Heart left ventricle (tissue), 16 donors: ENCODE results near the gene PAQR5. TPM values are rescaled to one million over a fixed set of nuclear protein-coding genes. Genes with fewer than 3 reads are reported as not detected.

Experiments
- ATAC-seq, 4 donors: fragments of 200-7000 bp; cut with Tn5 transposase; one replicate each; pipeline ENCODE4 v1.9.1; 2020 to 2022; ENCODE audit warnings: moderate library complexity in 4 of 4, mild to moderate bottlenecking in 3 of 4, moderate number of reproducible peaks in 1 of 4
- DNase-seq, 5 donors: peaks; one replicate each; pipeline ENCODE4 v3.0.0-alpha.2; 2020
- H3K27ac ChIP-seq, 12 donors: fragments of 200-600 bp; sonication (generic) in 4 of 12; one replicate each; pipeline versions ENCODE4 v1.5.0 to v1.8.0; 2016 to 2022; ENCODE audit warnings: mild to moderate bottlenecking in 2 of 12
- H3K27me3 ChIP-seq, 9 donors: fragments of 200-600 bp; sonication (generic) in 2 of 9; one replicate each; pipeline versions ENCODE4 v1.5.1 to v1.8.0; 2016 to 2022; ENCODE audit warnings: mild to moderate bottlenecking in 3 of 9
- H3K36me3 ChIP-seq, 9 donors: fragments of 200-600 bp; sonication (generic) in 2 of 9; one replicate each; pipeline versions ENCODE4 v1.5.0 to v1.8.0; 2018 to 2022; ENCODE audit warnings: mild to moderate bottlenecking in 2 of 9
- H3K4me1 ChIP-seq, 12 donors: fragments of 200-600 bp; sonication (generic) in 4 of 12; one replicate each; pipeline versions ENCODE4 v1.5.0 to v1.8.0; 2016 to 2022; ENCODE audit warnings: mild to moderate bottlenecking in 3 of 12
- H3K4me3 ChIP-seq, 12 donors: fragments of 200-600 bp; sonication (generic) in 4 of 12; one replicate each; pipeline versions ENCODE4 v1.5.0 to v1.8.0; 2017 to 2022; ENCODE audit warnings: mild to moderate bottlenecking in 9 of 12, moderate library complexity in 4 of 12
- H3K9me3 ChIP-seq, 12 donors: fragments of 200-600 bp; sonication (generic) in 4 of 12; one replicate each; pipeline versions ENCODE4 v1.5.0 to v1.8.0; 2016 to 2022; ENCODE audit warnings: mild to moderate bottlenecking in 1 of 12
- POLR2A ChIP-seq, 2 donors: fragments of 450-650 bp; IDR thresholded peaks; one replicate each; pipeline ENCODE4 v1.6.1; 2017; ENCODE audit warnings: antibody characterized with exemption in 2 of 2, mild to moderate bottlenecking in 2 of 2, moderate library complexity in 2 of 2
- WGBS, 4 donors: extraction: QIAGEN DNeasy Blood & Tissue Kit in 2 of 4; methylation state at CpG; one replicate each; pipeline versions ENCODE4 v1.1.5 to v1.1.7; 2013 to 2018; 5-methylcytosine and 5-hydroxymethylcytosine counted together
- intact Hi-C, 10 donors: fragments of 100-400 bp; cut with DNase I; formaldehyde crosslinking; loops; one replicate each; pipeline versions ENCODE4 v1.11.1 to v1.14.2; 2022
- polyA plus RNA-seq, 2 donors: library from polyadenylated mRNA; stranded (reverse); fragments of 200-250 nt; gene quantifications; one replicate each; pipeline ENCODE4 v1.2.3, GENCODE V29; 2013
- total RNA-seq, 9 donors: library from RNA; depleted of rRNA in 2 of 9; stranded (reverse); fragments of >200 nt in 2 of 9; fragmentation: NEBNext Ultra II Directional in 3 of 9; extraction: Animal tissue kit (Norgen Biotek cat#: 25700) in 3 of 9; gene quantifications; one replicate each; pipeline versions ENCODE4 v1.1.0 to v1.2.4, GENCODE V29; 2016 to 2023
- TF ChIP-seq, protein P1 (sequence below), 12 donors: fragments of 200-600 bp; sonication (generic) in 4 of 12; IDR thresholded peaks; one replicate each; pipeline versions ENCODE4 v1.5.0 to v1.8.0; 2018 to 2022; ENCODE audit warnings: antibody characterized with exemption in 12 of 12, mild to moderate bottlenecking in 5 of 12
- donor health status: ischemic (EF 13 %, LVEDD 7.1; RV severe dilation, severe dysfunction).
- donor health status: healthy with polysubstance abuse.
- donor health status: DM: no; HTN: yes; CAD: no.
- donor health status: DM: no; HTN: no; CAD: no.
- donor health status: ischemic (EF 25% LVEDD 6.9; RV normal size, moderate dysfunction).
- donor health status: ischemic (EF 25% LVEDD 5.7; RV mildly dilated, moderate dysfunction).
- donor health status: healthy.
- donor health status: DM: yes; HTN: yes; CAD: no.
- donor health status: ischemic (EF 35%, LVEDD 5.7; RV mildly dilated, moderate dysfunction).
- donor health status: nonischemic (EF 11% LVEDD 7.7; RV severe dilation, severe dysfunction).
- donor health status: DM: yes; HTN: yes; CAD: no.
- donor health status: PGD.
- donor health status: ischemic (EF 29% LVEDD 5.4; RV normal size, mild dysfunction).
- donor health status: nonischemic (EF 23%, LVEDD 6.1; RV moderate dilation, normal function).

Gene PAQR5
- total and polyA plus RNA-seq, 11 donors, result 0.27 to 1.6 (median 1.1) TPM

DNA sequence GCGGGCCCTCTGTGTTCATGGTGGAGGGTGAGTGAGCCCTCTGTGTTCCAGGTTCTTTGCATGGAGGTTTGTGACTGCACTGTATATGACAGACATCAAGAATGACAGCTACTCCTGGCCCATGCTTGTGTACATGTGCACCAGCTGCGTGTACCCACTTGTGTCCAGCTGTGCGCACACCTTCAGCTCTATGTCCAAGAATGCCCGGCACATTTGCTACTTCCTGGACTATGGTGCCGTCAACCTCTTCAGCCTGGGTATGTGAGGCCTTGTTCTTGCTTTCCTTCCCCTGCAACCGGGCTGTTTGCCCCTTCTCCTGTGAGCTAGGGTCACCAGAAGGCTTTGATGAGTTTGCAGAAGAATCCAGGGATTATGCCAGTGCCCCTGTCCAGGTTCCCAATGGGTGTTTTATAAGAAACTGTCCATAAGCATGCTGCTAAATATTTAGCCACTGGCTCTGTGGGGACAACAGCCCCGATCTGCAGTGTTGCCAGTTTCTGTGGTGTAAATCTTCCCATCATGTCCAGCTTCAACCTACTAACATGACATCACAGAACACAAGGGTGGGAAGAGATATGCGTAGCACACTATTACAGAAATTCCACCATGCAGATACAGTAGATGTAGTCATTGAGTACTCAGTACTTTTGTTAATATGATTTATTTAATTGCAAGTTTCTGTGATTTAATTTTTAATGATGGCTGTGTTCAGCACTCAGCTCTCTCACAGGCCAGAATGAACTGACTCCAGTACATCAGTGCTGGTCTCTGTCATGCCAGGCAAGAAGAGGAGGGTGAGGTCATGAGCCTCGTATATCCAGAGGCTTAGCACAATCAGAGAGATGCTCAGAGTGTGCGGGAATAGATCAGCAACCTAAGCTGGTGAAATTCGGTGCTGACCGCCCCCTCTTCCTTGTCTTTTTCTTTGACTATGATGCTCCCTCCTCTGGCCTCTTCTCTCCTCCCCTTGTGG lies 86.2 kb downstream of the PAQR5 start:
- DNase-seq, result peak in 1 of 5 donors; percentile 12
- TF ChIP-seq POLR2A (IDR thresholded peaks at IDR 0.05), result no peak
- TF ChIP-seq, protein P1, sequence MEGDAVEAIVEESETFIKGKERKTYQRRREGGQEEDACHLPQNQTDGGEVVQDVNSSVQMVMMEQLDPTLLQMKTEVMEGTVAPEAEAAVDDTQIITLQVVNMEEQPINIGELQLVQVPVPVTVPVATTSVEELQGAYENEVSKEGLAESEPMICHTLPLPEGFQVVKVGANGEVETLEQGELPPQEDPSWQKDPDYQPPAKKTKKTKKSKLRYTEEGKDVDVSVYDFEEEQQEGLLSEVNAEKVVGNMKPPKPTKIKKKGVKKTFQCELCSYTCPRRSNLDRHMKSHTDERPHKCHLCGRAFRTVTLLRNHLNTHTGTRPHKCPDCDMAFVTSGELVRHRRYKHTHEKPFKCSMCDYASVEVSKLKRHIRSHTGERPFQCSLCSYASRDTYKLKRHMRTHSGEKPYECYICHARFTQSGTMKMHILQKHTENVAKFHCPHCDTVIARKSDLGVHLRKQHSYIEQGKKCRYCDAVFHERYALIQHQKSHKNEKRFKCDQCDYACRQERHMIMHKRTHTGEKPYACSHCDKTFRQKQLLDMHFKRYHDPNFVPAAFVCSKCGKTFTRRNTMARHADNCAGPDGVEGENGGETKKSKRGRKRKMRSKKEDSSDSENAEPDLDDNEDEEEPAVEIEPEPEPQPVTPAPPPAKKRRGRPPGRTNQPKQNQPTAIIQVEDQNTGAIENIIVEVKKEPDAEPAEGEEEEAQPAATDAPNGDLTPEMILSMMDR (IDR thresholded peaks at IDR 0.05), result no peak
- Histone ChIP-seq H3K4me3 (no peak overlapping the region), H3K9me3 (no peaks in the 10 kb centered on the region), H3K27ac (no peak overlapping the region), H3K4me1 (peaks cover 0 to 7% (median 0%) of the 10 kb centered on the region in 12 donors), H3K36me3 (no peaks in the 10 kb centered on the region), H3K27me3 (no peaks in the 10 kb centered on the region)
- intact Hi-C loops, result no loop called here
- no peak for ATAC-seq
- WGBS, 4 donors, result 90 to 95% (median 91%) methylated on average over 11 to 12 of the region's 12 CpGs

DNA sequence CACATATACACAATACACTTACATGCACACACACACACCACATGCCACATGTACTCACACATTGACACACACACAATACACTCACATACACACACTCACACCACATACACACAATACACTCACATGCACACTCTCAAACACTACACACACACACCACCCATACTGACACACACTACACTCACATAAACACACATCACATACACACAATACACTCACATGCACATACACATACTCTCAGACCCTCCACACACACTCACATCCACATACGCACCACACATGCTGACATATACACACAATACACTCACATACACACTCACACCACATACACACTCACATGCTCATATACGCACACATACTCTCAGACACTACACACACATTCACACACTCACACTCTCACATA lies 87.1 kb downstream of the PAQR5 start:
- Histone ChIP-seq H3K4me1 (peaks cover 0 to 7% (median 0%) of the 10 kb centered on the region in 12 donors), H3K4me3 (no peak overlapping the region), H3K27ac (no peak overlapping the region), H3K36me3 (no peaks in the 10 kb centered on the region), H3K27me3 (no peaks in the 10 kb centered on the region), H3K9me3 (no peaks in the 10 kb centered on the region)
- DNase-seq (no peak), ATAC-seq (no peak)
- 93 to 97% (median 96%) methylated on average over 2 of the region's 2 CpGs for WGBS, 4 donors
- intact Hi-C loops, result no loop called here
- TF ChIP-seq, protein P1 (IDR thresholded peaks at IDR 0.05), result no peak
- TF ChIP-seq POLR2A (IDR thresholded peaks at IDR 0.05), result no peak

DNA sequence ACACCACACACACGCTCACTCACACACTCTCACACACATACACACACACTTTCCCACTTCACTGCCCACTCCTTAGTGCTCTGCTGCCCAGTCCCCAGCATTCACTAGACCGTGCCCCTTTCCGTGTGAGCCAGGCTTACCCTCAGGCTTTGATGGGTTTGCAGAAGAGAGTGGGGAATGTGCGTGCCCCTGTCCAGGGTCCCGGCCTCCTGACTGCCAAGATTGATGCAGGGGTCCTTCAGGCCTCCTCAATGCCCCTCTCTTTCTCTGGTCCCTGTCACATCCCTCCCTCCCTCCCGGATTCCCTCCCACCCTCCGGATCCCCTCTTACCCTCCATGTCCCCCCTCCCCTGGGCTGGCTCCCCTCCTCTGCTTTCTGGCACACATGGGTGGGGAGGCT lies 87.6 kb downstream of the PAQR5 start:
- H3K4me3 ChIP-seq, result no peak overlapping the region
- H3K9me3 ChIP-seq, result no peaks in the 10 kb centered on the region
- DNase-seq (peak in 1 of 5 donors; percentile 26), ATAC-seq (no peak)
- WGBS, 4 donors, result 83 to 91% (median 89%) methylated on average over 7 of the region's 7 CpGs
- H3K36me3 ChIP-seq, result no peaks in the 10 kb centered on the region
- intact Hi-C loops, result no loop called here
- H3K27ac ChIP-seq, result no peak overlapping the region
- H3K27me3 ChIP-seq, result no peaks in the 10 kb centered on the region
- TF ChIP-seq, protein P1 (IDR thresholded peaks at IDR 0.05), result no peak
- TF ChIP-seq POLR2A (IDR thresholded peaks at IDR 0.05), result no peak
- peaks cover 0 to 7% (median 0%) of the 10 kb centered on the region in 12 donors for H3K4me1 ChIP-seq

DNA sequence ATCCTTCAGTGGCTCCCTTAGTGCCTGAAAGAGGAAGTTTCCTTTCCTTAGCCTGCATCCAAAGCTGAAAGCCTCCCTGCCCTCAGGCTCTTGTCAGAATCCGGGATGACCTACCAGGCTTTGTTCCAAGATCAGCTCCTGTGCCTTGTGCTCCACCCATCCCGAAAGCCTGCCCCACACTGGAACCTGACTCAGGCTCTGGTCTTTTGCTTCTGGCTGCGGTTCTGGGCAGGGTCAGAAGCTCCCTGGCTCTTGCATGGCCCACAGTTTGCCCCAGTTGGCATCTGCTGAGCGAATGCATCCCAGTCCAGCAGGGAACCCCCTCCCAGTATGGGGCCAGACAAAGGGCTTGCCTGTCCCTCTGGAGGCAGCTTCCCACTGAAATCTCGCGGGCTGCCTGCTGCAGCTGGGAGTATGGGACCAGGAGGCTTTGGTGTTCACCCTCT lies 89.6 kb downstream of the PAQR5 start:
- no peak overlapping the region for H3K4me3 ChIP-seq
- 49 to 64% (median 52%) methylated on average over 4 to 6 of the region's 6 CpGs for WGBS, 4 donors
- H3K36me3 ChIP-seq, result no peaks in the 10 kb centered on the region
- DNase-seq, result peak in 1 of 5 donors; percentile 47
- H3K27ac ChIP-seq, result no peak overlapping the region
- intact Hi-C loops, result no loop called here
- no peaks in the 10 kb centered on the region for H3K9me3 ChIP-seq
- peaks cover 0 to 7% (median 0%) of the 10 kb centered on the region in 12 donors for H3K4me1 ChIP-seq
- H3K27me3 ChIP-seq, result no peaks in the 10 kb centered on the region
- ATAC-seq, result peak; percentile 24 to 61 (median 36)
- TF ChIP-seq, protein P1 (IDR thresholded peaks at IDR 0.05), result no peak
- TF ChIP-seq POLR2A (IDR thresholded peaks at IDR 0.05), result no peak
